HepG2 (cell line): ENCODE measurements around the gene DENND4C. TPM values are rescaled to one million over a fixed set of nuclear protein-coding genes. Genes with fewer than 3 reads are reported as not detected.

Source experiments
- ATAC-seq: fragments of 200-7000 bp; cut with Tn5 transposase; 3 replicates; pipeline ENCODE4 v1.9.1; 2020; ENCODE audit warnings: mild to moderate bottlenecking, moderate library complexity
- BruUV-seq: library from RNA; stranded (reverse); fragments of 400-500 nt; replicated peaks from 2 replicates; lab custom pipeline; 2021; lab: Mats Ljungman, UMichigan
- CTCF ChIA-PET: fragments of 300-600 bp; formaldehyde crosslinking; extraction: SDS; loops from one replicate; lab custom pipeline; 2021; ENCODE audit warnings: low total read pairs, inconsistent platforms, low intra/inter-chr PET ratio; lab: Yijun Ruan, JAX
- POLR2A ChIA-PET: fragments of 350-600 bp; sonication (Branson Sonifier 250); formaldehyde crosslinking; loops from one replicate; lab custom pipeline; 2020; ENCODE audit warnings: antibody characterized with exemption, inconsistent platforms; lab: Yijun Ruan, JAX
- DNase-seq: peaks from one replicate; pipeline ENCODE4 v3.0.0-alpha.2; 2015; ENCODE audit warnings: low spot score
- FAIRE-seq: peaks from 3 replicates; lab custom pipeline; 2011; peaks lifted over from hg19 to GRCh38; lab: Jason Lieb, UNC
- H2AFZ ChIP-seq: one replicate; pipeline ENCODE4 v1.6.1; 2011; ENCODE audit warnings: low read length, inconsistent platforms
- H3K27ac ChIP-seq: fragments of 300-600 bp; 3 replicates; pipeline ENCODE4 v1.8.0; 2011; ENCODE audit warnings: mixed run types, mild to moderate bottlenecking, mixed read lengths, low read length, inconsistent platforms; ENCODE audit not compliant: insufficient read depth; ENCODE audit errors: extremely low read length
- H3K27me3 ChIP-seq, 2 experiments: fragments of 200-600 bp in 1 of 2; 2 replicates in 1 of 2; 3 replicates in 1 of 2; pipeline versions ENCODE4 v1.6.0 to v1.8.0; 2011; ENCODE audit warnings: low read length in 2 of 2, mild to moderate bottlenecking in 2 of 2, moderate library complexity in 2 of 2, inconsistent platforms in 1 of 2; ENCODE audit not compliant: insufficient read depth in 2 of 2, control insufficient read depth in 1 of 2
- H3K36me3 ChIP-seq, 2 experiments: fragments of 200-600 bp in 1 of 2; replicated peaks in 1 of 2; 2 replicates in 1 of 2; 3 replicates in 1 of 2; pipeline versions ENCODE4 v1.5.1 to v1.8.0; 2011; ENCODE audit warnings: low read length in 2 of 2, inconsistent platforms in 1 of 2; ENCODE audit not compliant: insufficient read depth in 2 of 2, control insufficient read depth in 1 of 2
- H3K4me1 ChIP-seq: 2 replicates; pipeline ENCODE4 v1.5.1; 2012; ENCODE audit warnings: low read length, inconsistent platforms; ENCODE audit not compliant: insufficient read depth
- H3K4me2 ChIP-seq: 2 replicates; pipeline ENCODE4 v1.6.0; 2011; ENCODE audit warnings: low read depth, low read length, inconsistent platforms
- H3K4me3 ChIP-seq, 3 experiments: fragments of 200-600 bp in 1 of 3; sonication (generic), shearing (Covaris generic) in 1 of 3; replicated peaks in 1 of 3; 2 replicates each; pipeline ENCODE4 v1.5.1; 2011 to 2016; ENCODE audit warnings: low read length in 3 of 3, inconsistent platforms in 2 of 3, low read depth in 2 of 3, mild to moderate bottlenecking in 2 of 3, control low read depth in 1 of 3, mixed read lengths in 1 of 3; ENCODE audit not compliant: insufficient read depth in 1 of 3
- H3K79me2 ChIP-seq: one replicate; pipeline ENCODE4 v1.6.1; 2011; ENCODE audit warnings: low read length, inconsistent platforms; ENCODE audit not compliant: insufficient read depth
- H3K9ac ChIP-seq: 2 replicates; pipeline ENCODE4 v1.6.0; 2011; ENCODE audit warnings: mild to moderate bottlenecking, low read depth, low read length, inconsistent platforms; ENCODE audit not compliant: insufficient read depth
- H3K9me3 ChIP-seq: 2 replicates; pipeline ENCODE4 v1.5.1; 2012; ENCODE audit warnings: mild to moderate bottlenecking, low read length
- H4K20me1 ChIP-seq: 2 replicates; pipeline ENCODE4 v1.6.0; 2011; ENCODE audit warnings: inconsistent platforms, mild to moderate bottlenecking, low read length, moderate library complexity; ENCODE audit not compliant: insufficient read depth
- DBP ChIP-seq: sonication (generic); formaldehyde crosslinking; IDR thresholded peaks from 2 replicates; pipeline ENCODE4 v1.4.0; 2020; ENCODE audit warnings: missing genetic modification reagents; ENCODE audit errors: not compliant biosample characterization
- FOXA3 ChIP-seq: IDR thresholded peaks from 2 replicates; pipeline ENCODE4 v1.6.1; 2016; ENCODE audit warnings: missing genetic modification reagents, missing compliant biosample characterization
- GABPB1 ChIP-seq: IDR thresholded peaks from 2 replicates; pipeline ENCODE4 v1.6.1; 2016; ENCODE audit warnings: mild to moderate bottlenecking, missing genetic modification reagents, moderate library complexity, missing compliant biosample characterization
- HNRNPH1 ChIP-seq: fragments of 200-400 bp; formaldehyde crosslinking; optimal IDR thresholded peaks from 2 replicates; pipeline ENCODE3; 2017; ENCODE audit warnings: mild to moderate bottlenecking, low read depth, low read length
- JUN ChIP-seq: sonication (generic); formaldehyde crosslinking; IDR thresholded peaks from 2 replicates; pipeline ENCODE4 v1.4.0; 2020; ENCODE audit warnings: mild to moderate bottlenecking, missing genetic modification reagents
- KLF16 ChIP-seq, 2 experiments: sonication (generic) in 1 of 2; formaldehyde crosslinking in 1 of 2; IDR thresholded peaks; 2 replicates each; pipeline versions ENCODE4 v1.6.1 to v1.8.0; 2016 to 2023; ENCODE audit warnings: missing genetic modification reagents in 2 of 2, missing compliant biosample characterization in 1 of 2
- MIXL1 ChIP-seq: IDR thresholded peaks from 2 replicates; pipeline ENCODE4 v1.6.1; 2016
- MXD1 ChIP-seq: sonication (generic); formaldehyde crosslinking; IDR thresholded peaks from 2 replicates; pipeline ENCODE4 v1.4.0; 2020; ENCODE audit warnings: mild to moderate bottlenecking, missing genetic modification reagents
- SIN3A ChIP-seq: IDR thresholded peaks from 2 replicates; pipeline ENCODE4 v1.6.1; 2011; ENCODE audit warnings: low read depth, mild to moderate bottlenecking, control low read depth, low read length, borderline replicate concordance
- THAP7 ChIP-seq: sonication (generic); formaldehyde crosslinking; IDR thresholded peaks from 2 replicates; pipeline ENCODE4 v1.8.1; 2023; ENCODE audit warnings: mild to moderate bottlenecking, missing genetic modification reagents
- ZBTB7A ChIP-seq: sonication (generic); formaldehyde crosslinking; IDR thresholded peaks from 2 replicates; pipeline ENCODE4 v1.8.0; 2022; ENCODE audit warnings: mild to moderate bottlenecking, missing genetic modification reagents
- ZFP36L2 ChIP-seq: sonication (generic); formaldehyde crosslinking; IDR thresholded peaks from 2 replicates; pipeline ENCODE4 v1.4.0; 2020; ENCODE audit warnings: missing genetic modification reagents
- ZNF207 ChIP-seq: fragments of 450-650 bp; IDR thresholded peaks from 2 replicates; pipeline ENCODE4 v1.6.1; 2016; ENCODE audit warnings: antibody characterized with exemption, borderline replicate concordance
- ZNF329 ChIP-seq: sonication (generic); formaldehyde crosslinking; IDR thresholded peaks from 2 replicates; pipeline ENCODE4 v1.9.0; 2021; ENCODE audit warnings: low read depth, mild to moderate bottlenecking, missing genetic modification reagents
- ZNF33A ChIP-seq: sonication (generic); formaldehyde crosslinking; IDR thresholded peaks from 2 replicates; pipeline ENCODE4 v1.5.1; 2020; ENCODE audit warnings: missing genetic modification reagents, mild to moderate bottlenecking, moderate library complexity, borderline replicate concordance
- ZNF383 ChIP-seq: sonication (generic); formaldehyde crosslinking; IDR thresholded peaks from 2 replicates; pipeline ENCODE4 v1.4.0; 2020; ENCODE audit warnings: missing genetic modification reagents, mild to moderate bottlenecking, borderline replicate concordance
- ZNF746 ChIP-seq: sonication (generic); formaldehyde crosslinking; IDR thresholded peaks from 2 replicates; pipeline ENCODE4 v1.8.0; 2022; ENCODE audit warnings: mild to moderate bottlenecking, missing genetic modification reagents
- WGBS: methylation state at CpG from one replicate; pipeline ENCODE4 v1.1.6; 2017; ENCODE audit warnings: low lambda C conversion rate; 5-methylcytosine and 5-hydroxymethylcytosine counted together
- in situ Hi-C: cut with HindIII; loops from 2 replicates; pipeline ENCODE4 v1.10.0; 2017; ENCODE audit warnings: low pct_unique_long_range_greater_than_20kb; ENCODE audit not compliant: extremely low pct_ligation_motif_present
- intact Hi-C: fragments of 100-400 bp; cut with micrococcal nuclease; formaldehyde crosslinking; loops from one replicate; pipeline ENCODE4 v1.10.0; 2022; ENCODE audit not compliant: unreplicated experiment
- polyA plus RNA-seq, 8 experiments: library from polyadenylated mRNA; depleted of rRNA in 3 of 8; stranded (reverse) in 7 of 8; unstranded in 1 of 8; fragments of >200 nt; fragmentation: Illumina TruSeq in 4 of 8; extraction: Trizol in 4 of 8; gene quantifications; 2 replicates each; pipeline versions ENCODE4 v1.2.1 to v1.2.3, GENCODE V29; 2011 to 2016; ENCODE audit warnings: low read depth in 4 of 8, missing spikeins in 1 of 8, mixed read lengths in 1 of 8; ENCODE audit not compliant: insufficient read depth in 1 of 8
- total RNA-seq, 5 experiments: library from RNA; depleted of rRNA; stranded (reverse); fragments of >200 nt; fragmentation: Illumina TruSeq; extraction: Trizol; gene quantifications; 2 replicates each; pipeline ENCODE4 v1.2.3, GENCODE V29; 2016; ENCODE audit warnings: low read depth in 1 of 5
- TF ChIP-seq, protein P1 (sequence below): sonication (generic); formaldehyde crosslinking; conservative IDR thresholded peaks from 2 replicates; pipeline ENCODE4 v1.8.1; 2023; ENCODE audit warnings: missing genetic modification reagents

DENND4C gene
- total and polyA plus RNA-seq, 2 of the 13 experiments (the other 11 are each of a cell fraction or from before 2014, with no cell fraction given) = 19.1 to 27.2 TPM

GRCh38 chr9:19342947-19343346, 112.5 kb downstream of the DENND4C start:
- Histone ChIP-seq H4K20me1 (no peaks in the 10 kb centered on the region), H3K27me3 (no peaks in the 10 kb centered on the region), H3K4me3 (no peak overlapping the region), H3K36me3 (peaks cover 4 to 50% of the 10 kb centered on the region in 2 experiments), H3K4me2 (no peak overlapping the region), H3K79me2 (no peaks in the 10 kb centered on the region), H3K9me3 (no peaks in the 10 kb centered on the region), H3K4me1 (no peaks in the 10 kb centered on the region), H3K27ac (no peak overlapping the region), H3K9ac (no peak overlapping the region), H2AFZ (no peak overlapping the region)
- TF ChIP-seq JUN = no peak
- TF ChIP-seq ZFP36L2 (CRISPR knock-in tag) = no peak
- TF ChIP-seq MXD1 (CRISPR knock-in tag) = no peak
- TF ChIP-seq FOXA3 (CRISPR knock-in tag) = no peak
- TF ChIP-seq ZNF746 (CRISPR knock-in tag) = no peak
- TF ChIP-seq ZNF329 (CRISPR knock-in tag) = no peak
- no peak for TF ChIP-seq SIN3A
- TF ChIP-seq GABPB1 (CRISPR knock-in tag) = no peak
- DNase-seq (no peak), FAIRE-seq (no peak), ATAC-seq (no peak)
- ChIA-PET POLR2A (no interaction called here), CTCF (no interaction called here)
- intact Hi-C loops = no loop called here
- in situ Hi-C loops = no loop called here
- 96% methylated on average over 2 of the region's 2 CpGs for WGBS
- BruUV-seq = no TSS peak

- intact Hi-C loops = no loop called here
- no TSS peak for BruUV-seq
- H3K4me3 ChIP-seq = no peak overlapping the region
- DNase-seq = no peak
- in situ Hi-C loops = loop anchor here (25.0 kb wide), 1 partner anchor 271 kb away; no protein-coding TSS in a partner anchor
- no peaks in the 10 kb centered on the region for H3K9me3 ChIP-seq
- no peaks in the 10 kb centered on the region for H3K79me2 ChIP-seq
- no peaks in the 10 kb centered on the region for H4K20me1 ChIP-seq
- no peak overlapping the region for H3K9ac ChIP-seq
- no peaks in the 10 kb centered on the region for H3K27me3 ChIP-seq
- FAIRE-seq = no peak
- H3K27ac ChIP-seq = no peak overlapping the region
- ATAC-seq = no peak
- POLR2A ChIA-PET = no interaction called here
- no peak overlapping the region for H3K4me2 ChIP-seq
- H2AFZ ChIP-seq = no peak overlapping the region
- peaks cover 4 to 57% of the 10 kb centered on the region in 2 experiments for H3K36me3 ChIP-seq
- CTCF ChIA-PET = no interaction called here
- 92% methylated on average over 3 of the region's 3 CpGs for WGBS
- no peaks in the 10 kb centered on the region for H3K4me1 ChIP-seq
- TF ChIP-seq HNRNPH1 (no peak), ZBTB7A (CRISPR knock-in tag) (no peak), THAP7 (CRISPR knock-in tag) (no peak), DBP (no peak), KLF16 (CRISPR knock-in tag; IDR thresholded peaks at IDR 0.05) (no peak), ZNF207 (no peak), MIXL1 (CRISPR knock-in tag) (no peak), ZNF33A (CRISPR knock-in tag) (no peak), ZNF383 (no peak)
- TF ChIP-seq, protein P1, sequence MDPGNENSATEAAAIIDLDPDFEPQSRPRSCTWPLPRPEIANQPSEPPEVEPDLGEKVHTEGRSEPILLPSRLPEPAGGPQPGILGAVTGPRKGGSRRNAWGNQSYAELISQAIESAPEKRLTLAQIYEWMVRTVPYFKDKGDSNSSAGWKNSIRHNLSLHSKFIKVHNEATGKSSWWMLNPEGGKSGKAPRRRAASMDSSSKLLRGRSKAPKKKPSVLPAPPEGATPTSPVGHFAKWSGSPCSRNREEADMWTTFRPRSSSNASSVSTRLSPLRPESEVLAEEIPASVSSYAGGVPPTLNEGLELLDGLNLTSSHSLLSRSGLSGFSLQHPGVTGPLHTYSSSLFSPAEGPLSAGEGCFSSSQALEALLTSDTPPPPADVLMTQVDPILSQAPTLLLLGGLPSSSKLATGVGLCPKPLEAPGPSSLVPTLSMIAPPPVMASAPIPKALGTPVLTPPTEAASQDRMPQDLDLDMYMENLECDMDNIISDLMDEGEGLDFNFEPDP (CRISPR knock-in tag) = no peak
Measured at GRCh38 chr9:19358701-19359100, 128.2 kb downstream of the DENND4C start.
